HEK293T (cell line): ENCODE data around the gene CREB3L4.
A peak's percentile ranks its signal among the peaks of the same experiment; 100 is the strongest.

Experiments
- CTCF ChIA-PET: fragments of 350-600 bp; formaldehyde crosslinking; extraction: SDS; loops from one replicate; lab custom pipeline; 2021; ENCODE audit warnings: antibody characterized with exemption, inconsistent platforms; lab: Yijun Ruan, JAX
- POLR2A ChIA-PET: fragments of 350-600 bp; formaldehyde crosslinking; extraction: SDS; loops from one replicate; lab custom pipeline; 2020; ENCODE audit warnings: antibody characterized with exemption, inconsistent platforms; lab: Yijun Ruan, JAX
- DNase-seq: peaks from one replicate; pipeline ENCODE4 v3.0.0; 2012; ENCODE audit warnings: mixed read lengths; ENCODE audit errors: extremely low spot score
- ARNT ChIP-seq: fragments of 450-650 bp; IDR thresholded peaks from 2 replicates; pipeline ENCODE4 v1.6.1; 2017; ENCODE audit warnings: mild to moderate bottlenecking
- BHLHE40 ChIP-seq: fragments of 450-650 bp; IDR thresholded peaks from 2 replicates; pipeline ENCODE4 v1.6.1; 2016; ENCODE audit warnings: mild to moderate bottlenecking, moderate library complexity, borderline replicate concordance
- CTBP1 ChIP-seq: fragments of 450-650 bp; IDR thresholded peaks from 2 replicates; pipeline ENCODE4 v1.6.1; 2016; ENCODE audit warnings: borderline replicate concordance
- ELF4 ChIP-seq: fragments of 450-650 bp; IDR thresholded peaks from 2 replicates; pipeline ENCODE4 v1.6.1; 2017; ENCODE audit warnings: antibody characterized with exemption
- FOXA1 ChIP-seq: fragments of 450-650 bp; IDR thresholded peaks from 2 replicates; pipeline ENCODE4 v1.6.1; 2016; ENCODE audit warnings: mild to moderate bottlenecking
- FOXK2 ChIP-seq: fragments of 450-650 bp; IDR thresholded peaks from 2 replicates; pipeline ENCODE4 v1.6.1; 2016; ENCODE audit warnings: mild to moderate bottlenecking
- FOXM1 ChIP-seq: fragments of 450-650 bp; IDR thresholded peaks from 2 replicates; pipeline ENCODE4 v1.6.1; 2017; ENCODE audit warnings: mild to moderate bottlenecking, borderline replicate concordance
- HDGF ChIP-seq: fragments of 450-650 bp; IDR thresholded peaks from 2 replicates; pipeline ENCODE4 v1.6.1; 2017; ENCODE audit warnings: antibody characterized with exemption, borderline replicate concordance
- L3MBTL2 ChIP-seq: fragments of 450-650 bp; conservative IDR thresholded peaks from 2 replicates; pipeline ENCODE4 v1.6.1; 2016; ENCODE audit warnings: mild to moderate bottlenecking
- LEF1 ChIP-seq: fragments of 450-650 bp; IDR thresholded peaks from 2 replicates; pipeline ENCODE4 v1.6.1; 2017; ENCODE audit warnings: mild to moderate bottlenecking, borderline replicate concordance
- NFRKB ChIP-seq: fragments of 450-650 bp; IDR thresholded peaks from 2 replicates; pipeline ENCODE4 v1.6.1; 2016; ENCODE audit warnings: mild to moderate bottlenecking, moderate library complexity
- SP1 ChIP-seq: fragments of 450-650 bp; IDR thresholded peaks from 2 replicates; pipeline ENCODE4 v1.6.1; 2017
- SUZ12 ChIP-seq: fragments of 450-650 bp; IDR thresholded peaks from 2 replicates; pipeline ENCODE4 v1.6.1; 2016; ENCODE audit warnings: mild to moderate bottlenecking
- TARDBP ChIP-seq: fragments of 450-650 bp; IDR thresholded peaks from 2 replicates; pipeline ENCODE4 v1.6.1; 2016
- ZNF384 ChIP-seq: fragments of 450-650 bp; IDR thresholded peaks from 2 replicates; pipeline ENCODE4 v1.6.1; 2016
- TF ChIP-seq, protein P1 (sequence below): fragments of 450-650 bp; IDR thresholded peaks from 2 replicates; pipeline ENCODE4 v1.6.1; 2016

The CREB3L4 gene

DNA sequence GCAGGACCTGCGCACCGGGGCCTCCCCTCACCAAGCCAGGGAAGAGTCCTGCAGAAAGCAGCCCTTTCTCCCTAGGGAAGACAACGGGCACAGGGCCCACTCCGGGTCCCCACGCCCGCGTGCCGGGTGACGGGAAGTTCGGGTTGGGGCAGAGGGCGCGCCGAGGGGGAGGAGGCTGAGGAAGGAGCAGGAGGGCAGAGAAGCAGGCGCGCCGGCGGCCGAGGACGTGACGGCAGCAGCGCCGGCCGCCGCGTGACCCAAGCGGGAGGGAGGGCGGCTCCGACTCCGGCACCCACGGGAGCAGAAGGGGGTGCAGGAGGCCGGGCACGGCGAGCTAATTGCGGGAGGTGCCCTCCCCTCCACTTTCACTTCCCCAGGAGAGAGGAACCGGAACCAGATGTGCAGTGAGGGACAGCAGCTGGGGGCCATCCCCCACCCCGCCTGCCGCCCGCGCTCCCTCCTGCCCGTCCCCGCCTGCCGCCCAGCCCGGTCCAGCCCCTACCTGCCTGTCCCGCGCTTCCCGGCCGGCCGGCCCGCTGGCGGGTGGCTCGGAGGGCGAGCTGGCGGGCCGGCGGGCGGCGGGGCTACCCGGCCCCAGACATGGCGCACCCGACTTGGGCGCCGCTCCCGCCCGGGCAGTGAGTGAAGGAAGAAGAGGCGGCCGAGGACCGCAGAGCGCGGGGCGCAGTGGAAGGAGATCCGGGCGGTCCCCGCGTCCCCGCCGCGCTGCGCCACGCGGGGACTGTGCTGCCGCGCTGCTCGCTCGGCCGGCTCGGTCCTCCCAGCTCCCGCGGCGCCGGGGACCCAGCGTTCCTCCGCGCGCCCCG is 21.7 kb upstream of the CREB3L4 start:
- DNase-seq, result peak; percentile 68
- TF ChIP-seq NFRKB, result no peak
- no peak for TF ChIP-seq ARNT
- TF ChIP-seq FOXK2, result no peak
- no peak for TF ChIP-seq ELF4
- peak; percentile 62; the same call in 1 of the 2 replicates for TF ChIP-seq LEF1
- TF ChIP-seq FOXA1, result no peak
- no peak for TF ChIP-seq SUZ12
- no peak for TF ChIP-seq HDGF
- no peak for TF ChIP-seq ZNF384
- ChIA-PET POLR2A (interaction anchor here (0.7 to 5.1 kb wide), 16 partner anchors 9 to 149 kb away, joined by 3 to 47 read pairs (median 9); partner anchors contain the start of genes CREB3L4, CRTC2, GATAD2B and JTB), CTCF (interaction anchor here (0.6 to 1.8 kb wide), 11 partner anchors 10 to 149 kb away, joined by 3 to 13 read pairs (median 4); partner anchors contain the start of genes GATAD2B, RAB13 and SLC39A1)

DNA sequence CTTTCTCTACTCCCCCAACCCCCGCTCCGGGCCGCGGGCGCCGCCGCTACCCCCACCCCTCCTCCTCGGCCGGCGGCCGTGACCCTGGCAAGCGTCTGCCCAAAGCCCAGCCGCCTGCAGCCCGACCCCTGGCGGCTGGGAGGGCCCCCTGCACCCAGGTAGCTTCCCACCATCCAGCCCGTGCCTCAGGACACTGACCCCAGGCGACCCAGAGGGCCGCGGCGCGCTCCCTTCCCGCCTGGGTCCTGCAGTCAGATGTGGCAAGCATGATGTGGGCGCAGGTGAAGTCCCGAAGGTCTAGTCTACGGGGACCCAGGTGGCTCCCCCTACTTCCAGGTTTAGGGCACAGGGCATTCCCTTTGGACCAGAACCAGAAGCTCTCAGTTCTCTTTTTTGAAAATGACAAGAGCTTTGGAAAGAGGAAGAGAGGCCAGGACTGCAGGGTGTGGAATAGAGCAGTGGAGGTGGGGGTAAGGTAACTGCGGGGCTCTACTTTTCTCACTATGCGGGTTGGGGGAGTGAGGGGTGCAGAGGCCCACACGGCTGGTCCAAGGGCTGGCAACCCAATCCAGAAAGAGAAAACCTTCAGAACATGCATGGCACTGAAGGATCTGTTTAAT is 21.0 kb upstream of the CREB3L4 start, which contains the start of gene DENND4B:
DENND4B (minus strand) TSS at position 97 of the 620 bp plus-strand sequence. CDS start 2,344 bp downstream, outside the sequence.
- ChIA-PET POLR2A (interaction anchor here (0.7 to 5.1 kb wide), 15 partner anchors 9 to 150 kb away, joined by 3 to 47 read pairs (median 9); partner anchors contain the start of genes CREB3L4, CRTC2, GATAD2B and JTB), CTCF (interaction anchor here (0.6 to 1.8 kb wide), 13 partner anchors 9 to 168 kb away, joined by 3 to 13 read pairs (median 4); partner anchors contain the start of genes GATAD2B, RAB13 and SLC39A1)
- DNase-seq, result peak; percentile 98
- TF ChIP-seq SP1 (no peak), LEF1 (no peak), HDGF (peak; percentile 19; the same call in 1 of the 2 replicates)

DNA sequence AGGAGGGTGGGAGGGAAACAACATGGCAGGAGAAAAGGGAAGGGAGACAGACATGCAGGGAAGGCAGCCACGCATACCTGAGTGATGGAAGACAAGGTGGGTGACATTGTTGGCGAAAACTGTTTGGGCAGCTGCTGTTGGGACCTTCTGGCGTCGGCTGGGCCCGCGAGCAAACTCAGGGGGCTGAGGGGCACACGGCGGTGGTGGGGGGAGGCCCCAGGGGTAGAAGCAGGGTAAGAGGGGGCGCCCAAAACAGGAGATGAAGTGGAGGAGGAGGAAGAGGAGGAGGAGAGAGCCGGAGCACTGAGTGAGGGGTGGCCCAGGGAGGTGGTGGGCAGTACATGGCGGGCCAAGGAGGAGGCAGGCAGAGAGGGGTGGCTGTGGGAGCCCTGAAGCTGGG is 16.5 kb upstream of the CREB3L4 start:
- ChIA-PET POLR2A (interaction anchor here (0.5 to 0.8 kb wide), 2 partner anchors 12 to 26 kb away, joined by 3 to 5 read pairs; partner anchors contain the start of genes JTB and SLC39A1), CTCF (no interaction called here)
- TF ChIP-seq HDGF, result no peak
- no peak for TF ChIP-seq TARDBP
- no peak for TF ChIP-seq FOXK2
- DNase-seq, result no peak

DNA sequence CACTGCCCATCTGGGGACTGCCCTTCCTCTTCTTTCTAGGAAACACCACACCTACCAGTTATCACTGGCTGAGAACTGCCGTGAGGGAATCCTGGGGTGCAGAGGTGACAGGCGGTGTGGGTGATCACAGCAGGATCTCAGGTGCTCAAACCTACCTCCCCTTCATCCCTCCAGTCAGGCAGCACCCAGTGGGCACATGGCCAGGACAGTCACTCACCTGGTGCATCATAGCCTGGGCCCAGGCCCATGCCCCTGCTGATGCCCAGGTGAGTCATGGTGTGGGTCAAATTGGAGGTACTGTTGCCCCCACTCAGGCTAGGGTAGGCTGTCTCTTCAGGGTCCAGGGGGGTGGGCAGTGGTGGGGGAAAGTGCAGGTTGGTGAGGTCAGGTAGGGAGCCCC is 15.9 kb upstream of the CREB3L4 start:
- DNase-seq, result no peak
- ChIA-PET CTCF (no interaction called here), POLR2A (no interaction called here)
- TF ChIP-seq SUZ12, result no peak
- TF ChIP-seq TARDBP, result no peak
- TF ChIP-seq CTBP1, result no peak
- no peak for TF ChIP-seq LEF1

DNA sequence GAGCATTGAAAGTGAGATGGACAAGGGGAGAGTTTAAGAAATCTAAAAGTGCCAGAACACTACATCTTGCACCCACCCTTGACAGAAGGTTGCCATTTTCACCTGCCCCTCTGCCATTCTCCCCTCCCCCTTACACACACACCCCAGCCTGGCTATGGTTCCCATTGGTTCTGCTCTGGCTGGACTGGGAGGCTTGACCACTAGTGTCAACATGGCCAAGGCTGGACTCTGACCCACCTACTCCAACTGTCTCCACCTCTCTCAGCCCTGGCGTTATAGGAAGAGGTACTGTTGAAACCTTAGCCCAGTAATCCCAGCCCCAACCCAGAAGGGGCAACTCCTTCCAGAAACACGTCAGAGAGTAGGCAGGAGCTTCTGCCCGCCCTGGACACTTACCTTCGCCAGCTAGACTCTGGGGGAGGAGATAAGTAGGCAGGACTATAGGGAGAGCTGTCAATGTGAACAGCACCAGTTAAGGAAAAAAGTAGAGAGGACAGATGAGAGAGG is 13.8 kb upstream of the CREB3L4 start:
- ChIA-PET CTCF (no interaction called here), POLR2A (interaction anchor here (2.7 to 7.7 kb wide), 2 partner anchors 9 to 13 kb away, joined by 16 to 74 read pairs; partner anchors contain the start of genes CREB3L4 and SLC39A1)
- DNase-seq, result no peak
- TF ChIP-seq, protein P1, sequence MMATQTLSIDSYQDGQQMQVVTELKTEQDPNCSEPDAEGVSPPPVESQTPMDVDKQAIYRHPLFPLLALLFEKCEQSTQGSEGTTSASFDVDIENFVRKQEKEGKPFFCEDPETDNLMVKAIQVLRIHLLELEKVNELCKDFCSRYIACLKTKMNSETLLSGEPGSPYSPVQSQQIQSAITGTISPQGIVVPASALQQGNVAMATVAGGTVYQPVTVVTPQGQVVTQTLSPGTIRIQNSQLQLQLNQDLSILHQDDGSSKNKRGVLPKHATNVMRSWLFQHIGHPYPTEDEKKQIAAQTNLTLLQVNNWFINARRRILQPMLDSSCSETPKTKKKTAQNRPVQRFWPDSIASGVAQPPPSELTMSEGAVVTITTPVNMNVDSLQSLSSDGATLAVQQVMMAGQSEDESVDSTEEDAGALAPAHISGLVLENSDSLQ, result no peak
- TF ChIP-seq CTBP1, result no peak
- TF ChIP-seq L3MBTL2, result no peak
- TF ChIP-seq HDGF, result no peak
- no peak for TF ChIP-seq NFRKB
- TF ChIP-seq FOXM1, result no peak
- TF ChIP-seq ZNF384, result no peak
- no peak for TF ChIP-seq TARDBP
- no peak for TF ChIP-seq FOXA1
- TF ChIP-seq ELF4, result no peak
- no peak for TF ChIP-seq ARNT
- TF ChIP-seq SP1, result no peak
- no peak for TF ChIP-seq BHLHE40
- no peak for TF ChIP-seq LEF1

DNA sequence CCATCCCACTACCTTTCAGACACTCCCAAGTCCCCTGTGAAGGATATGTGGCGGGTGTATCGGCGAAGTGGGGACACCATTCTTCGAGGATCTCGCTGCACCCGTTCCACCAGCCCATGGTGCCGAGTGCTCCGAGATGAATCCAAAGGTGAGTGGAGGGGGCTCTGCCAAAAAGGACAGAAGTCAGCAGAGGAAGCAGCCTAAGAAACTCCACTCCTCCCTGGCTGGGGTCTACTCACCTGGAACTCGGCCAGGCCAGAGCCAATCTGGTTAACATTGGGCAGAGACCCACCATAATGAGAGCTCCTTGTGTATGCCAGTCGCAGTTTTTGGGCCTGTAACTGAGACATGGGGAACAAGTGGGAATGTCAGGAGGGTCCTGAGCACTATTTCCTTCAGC is 12.9 kb upstream of the CREB3L4 start:
- TF ChIP-seq ZNF384 (no peak), CTBP1 (no peak), LEF1 (no peak), FOXK2 (no peak), SUZ12 (no peak), ARNT (no peak), FOXA1 (no peak), FOXM1 (no peak), NFRKB (no peak), SP1 (no peak), BHLHE40 (no peak)
- TF ChIP-seq, protein P1, result no peak
- POLR2A ChIA-PET, result interaction anchor here (2.2 to 7.7 kb wide), 3 partner anchors 8 to 12 kb away, joined by 14 to 74 read pairs (median 16); partner anchors contain the start of genes CREB3L4, DENND4B and SLC39A1
- CTCF ChIA-PET, result no interaction called here
- DNase-seq, result no peak
